Stromal cell of bone marrow (primary cell): ENCODE data around the gene MCTS1.
"Not testable (repeated sequence)": the region's sequence is repeated elsewhere in the genome, so short reads cannot be mapped to it uniquely, and the experiment has no call there.

Experiments used
- DNase-seq: peaks from one replicate; pipeline ENCODE4 v3.0.0-alpha.2; 2012; ENCODE audit warnings: low read depth

The MCTS1 gene

GRCh38 chrX:120603707-120604360, at the start of gene MCTS1:
Gene MCTS1 (plus strand): TSS chrX:120604101. CDS start chrX:120604237, 136 bp downstream.
- peak; percentile 90 for DNase-seq

- DNase-seq: no peak
Observed at GRCh38 chrX:120556251-120556650, 47.6 kb upstream of the MCTS1 start.

- no peak for DNase-seq
Observed at GRCh38 chrX:120559804-120560203, 44.1 kb upstream of the MCTS1 start.

DNA sequence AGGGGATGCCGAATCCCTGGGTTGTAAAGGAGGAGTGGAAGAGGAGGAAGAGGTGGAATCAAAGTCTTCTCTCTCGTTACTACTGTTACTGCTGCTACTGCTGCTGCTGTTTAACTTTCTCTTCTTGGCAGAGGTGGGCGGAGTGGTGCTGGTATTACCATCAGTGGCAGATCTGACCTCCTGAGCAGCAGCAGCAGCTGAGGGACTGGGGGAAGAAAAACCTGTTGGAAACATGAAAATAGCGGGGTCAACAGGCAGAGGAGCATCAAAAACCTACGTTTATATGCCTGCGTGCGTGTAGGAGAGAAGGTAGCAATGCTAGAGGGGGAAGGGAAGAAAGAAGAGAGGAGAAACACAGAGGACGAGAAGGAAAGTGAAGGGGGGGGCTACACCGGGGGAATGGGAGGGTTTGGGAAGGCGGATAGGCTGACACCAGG, 43.5 kb upstream of the MCTS1 start:
- peak; percentile 16 for DNase-seq

- peak; percentile 89 for DNase-seq
Observed at GRCh38 chrX:120560842-120561633, 42.9 kb upstream of the MCTS1 start, which contains the start of gene CUL4B. Gene CUL4B (minus strand): TSS chrX:120560962. CDS start chrX:120560638, 324 bp downstream.

DNA sequence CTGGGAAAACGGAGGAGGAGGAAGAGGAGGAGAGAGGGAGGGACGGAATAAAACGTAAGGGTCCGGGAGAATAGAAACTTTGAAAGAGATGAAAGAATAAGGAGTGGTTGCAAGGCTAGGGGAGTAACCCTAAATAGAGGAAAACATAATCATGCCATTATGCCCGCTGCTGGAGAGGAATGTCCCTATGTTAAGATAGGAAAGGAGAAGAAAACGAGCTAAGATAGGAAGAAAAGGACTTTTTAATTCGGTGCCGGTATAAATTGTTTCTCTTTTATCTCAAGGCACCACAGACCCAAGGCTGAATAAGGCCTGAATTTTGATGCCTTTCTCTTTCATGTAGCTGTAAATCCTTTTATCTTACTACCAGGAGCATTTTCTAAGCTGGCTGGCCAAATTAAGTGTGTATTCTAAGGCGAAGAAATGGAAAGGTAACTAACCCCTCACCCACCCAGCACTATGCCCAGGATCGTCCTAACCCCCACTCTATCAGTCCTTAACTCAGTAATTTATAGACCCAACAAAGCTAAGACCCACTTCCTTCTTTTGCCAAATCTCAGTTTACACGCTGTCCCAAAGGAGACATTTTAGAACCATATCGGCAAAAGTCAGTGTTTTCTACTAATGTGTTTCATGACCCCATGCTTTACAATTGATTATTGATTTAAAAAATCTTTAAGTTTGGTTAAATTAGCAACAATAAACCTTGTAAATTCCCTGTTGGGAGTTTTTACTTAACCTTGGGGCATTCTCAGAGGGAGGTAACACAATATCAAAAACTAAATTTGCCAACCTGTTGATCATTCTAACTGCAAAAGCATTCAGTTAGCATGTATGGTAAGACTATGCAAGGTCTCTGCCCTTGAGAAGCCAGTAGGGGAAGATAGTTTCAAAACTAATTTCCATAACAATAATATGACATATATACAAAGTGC, 42.0 kb upstream of the MCTS1 start:
- DNase-seq: no peak

- no peak for DNase-seq
Observed at GRCh38 chrX:120562569-120562926, 41.4 kb upstream of the MCTS1 start.

- DNase-seq: no peak
Observed at GRCh38 chrX:120564925-120565324, 39.0 kb upstream of the MCTS1 start.

GRCh38 chrX:120566817-120567216, 37.1 kb upstream of the MCTS1 start:
- no peak for DNase-seq

- DNase-seq: no peak
Observed at GRCh38 chrX:120568035-120568434, 35.9 kb upstream of the MCTS1 start.

- DNase-seq: no peak
Observed at GRCh38 chrX:120568609-120569008, 35.3 kb upstream of the MCTS1 start.

- no peak for DNase-seq
Observed at GRCh38 chrX:120570011-120570600, 33.8 kb upstream of the MCTS1 start.

DNA sequence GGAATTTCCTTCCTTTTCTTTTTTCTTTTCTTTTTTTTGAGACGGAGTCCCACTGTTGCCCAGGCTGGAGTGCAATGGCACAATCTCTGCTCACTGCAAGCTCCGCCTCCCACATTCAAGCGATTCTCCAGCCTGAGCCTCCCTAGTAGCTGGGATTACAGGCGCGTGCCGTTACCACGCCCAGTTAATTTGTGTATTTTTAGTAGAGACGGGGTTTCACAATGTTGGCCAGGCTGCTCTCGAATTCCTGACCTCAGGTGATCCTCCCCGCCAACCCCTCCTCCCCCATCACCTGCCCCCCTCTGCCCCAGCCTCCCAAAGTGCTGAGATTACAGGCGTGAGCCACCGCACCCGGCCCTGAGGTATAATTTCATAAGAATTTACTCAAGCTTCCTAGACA, 30.1 kb upstream of the MCTS1 start:
- not testable (repeated sequence) for DNase-seq

GRCh38 chrX:120575379-120576114, 28.4 kb upstream of the MCTS1 start:
- no peak for DNase-seq

- DNase-seq: no peak
Observed at GRCh38 chrX:120585702-120586101, 18.2 kb upstream of the MCTS1 start.

GRCh38 chrX:120604361-120604782, 471 bp downstream of the MCTS1 start:
- peak; percentile 16 for DNase-seq

DNA sequence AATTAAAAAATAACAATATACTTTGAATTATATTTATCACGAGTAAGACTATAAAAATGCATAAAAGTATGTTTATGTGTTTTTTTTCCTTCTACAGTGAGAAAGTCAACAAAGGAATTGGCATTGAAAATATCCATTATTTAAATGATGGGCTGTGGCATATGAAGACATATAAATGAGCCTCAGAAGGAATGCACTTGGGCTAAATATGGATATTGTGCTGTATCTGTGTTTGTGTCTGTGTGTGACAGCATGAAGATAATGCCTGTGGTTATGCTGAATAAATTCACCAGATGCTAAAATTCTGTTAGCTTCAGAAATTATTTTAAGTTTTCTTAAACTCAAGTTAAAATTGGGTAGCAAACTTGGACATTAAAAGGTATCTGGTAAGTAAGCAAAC, 8.2 kb downstream of the MCTS1 start:
- no peak for DNase-seq

DNA sequence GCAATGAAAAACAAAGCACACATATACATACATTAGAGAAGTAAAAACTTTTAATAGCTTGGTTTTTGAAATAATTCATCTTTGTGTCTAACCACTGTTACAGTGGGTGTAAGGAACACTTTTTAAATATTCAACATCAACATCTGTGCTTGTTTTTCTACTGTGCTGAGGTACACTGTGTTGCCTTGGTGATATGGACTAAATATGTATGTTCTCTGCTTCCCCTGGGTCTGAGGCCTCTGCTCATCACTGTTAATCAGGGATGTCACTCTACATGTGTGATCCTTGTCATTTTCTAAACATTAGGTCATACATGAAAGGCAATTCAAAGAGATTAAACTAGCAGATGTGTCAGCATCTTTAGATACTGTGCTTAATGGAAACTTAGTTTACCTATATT, 10.9 kb downstream of the MCTS1 start:
- no peak for DNase-seq

- DNase-seq: no peak
Observed at GRCh38 chrX:120617996-120618630, 14.2 kb downstream of the MCTS1 start.

DNA sequence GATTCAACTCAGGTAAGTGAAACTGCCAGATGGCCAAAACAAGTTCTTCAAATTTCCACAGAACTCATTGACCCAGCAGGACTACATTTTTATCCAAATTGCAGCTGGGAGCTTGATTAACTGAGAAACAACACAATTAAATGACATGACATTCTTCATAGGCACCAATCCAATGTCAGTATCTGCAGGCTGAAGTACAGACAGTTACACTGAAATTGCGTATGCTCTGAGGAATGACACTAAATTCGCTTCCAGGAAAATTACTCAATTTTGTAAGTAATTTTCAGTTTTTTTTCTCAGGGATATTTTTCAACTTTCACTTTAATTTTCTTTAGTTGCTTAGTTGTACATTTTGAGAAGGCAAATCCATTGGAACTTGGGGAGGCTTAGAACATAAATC, 21.5 kb downstream of the MCTS1 start:
- DNase-seq: no peak
